ENCODE measurements around the gene GOLGA2. TPM values are rescaled to one million over a fixed set of nuclear protein-coding genes. Genes with fewer than 3 reads are reported as not detected.

The GOLGA2 gene
- polyA plus RNA-seq, 1 of the 3 experiments (the other 2 are of a cell fraction): 103 TPM

DNA sequence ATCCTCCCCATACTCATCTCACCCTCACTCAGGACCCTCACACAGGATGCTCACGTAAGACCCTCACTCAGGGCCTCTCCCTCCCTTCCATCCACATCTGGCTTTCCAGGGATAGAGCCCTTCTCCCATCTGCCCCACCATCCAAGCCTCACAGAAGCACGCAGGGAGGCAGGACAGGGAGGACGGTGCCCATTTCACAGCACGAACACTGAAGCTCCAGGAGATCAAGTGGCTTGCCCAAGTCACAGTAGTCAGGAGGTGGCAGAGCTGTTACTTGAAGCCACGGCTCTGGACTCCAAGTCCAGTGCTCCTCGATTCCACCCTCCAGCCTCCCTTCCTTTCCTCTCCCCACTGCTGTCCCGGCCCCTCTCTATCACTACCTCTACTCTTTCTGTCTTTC lies 50.9 kb downstream of the GOLGA2 start:
- no peak overlapping the region for H3K4me2 ChIP-seq
- H3K36me3 ChIP-seq (replicated peaks in 1 of 2; ENCODE audit: control insufficient read depth in 1 of 2, insufficient read depth in 2 of 2, low read length in 1 of 2): peaks cover 10 to 13% of the 10 kb centered on the region in 2 experiments
- no peaks in the 10 kb centered on the region for H3K9me3 ChIP-seq
- no peak for DNase-seq
- no peaks in the 10 kb centered on the region for H3K4me1 ChIP-seq (ENCODE audit: control insufficient read depth in 1 of 2, insufficient read depth in 2 of 2, low read depth in 1 of 2, low read length in 1 of 2)
- ChIA-PET POLR2A (no interaction called here), CTCF (no interaction called here)
- no peaks in the 10 kb centered on the region for H3F3A ChIP-seq (replicated peaks; ENCODE audit: insufficient read depth)
- TF ChIP-seq, protein P1, sequence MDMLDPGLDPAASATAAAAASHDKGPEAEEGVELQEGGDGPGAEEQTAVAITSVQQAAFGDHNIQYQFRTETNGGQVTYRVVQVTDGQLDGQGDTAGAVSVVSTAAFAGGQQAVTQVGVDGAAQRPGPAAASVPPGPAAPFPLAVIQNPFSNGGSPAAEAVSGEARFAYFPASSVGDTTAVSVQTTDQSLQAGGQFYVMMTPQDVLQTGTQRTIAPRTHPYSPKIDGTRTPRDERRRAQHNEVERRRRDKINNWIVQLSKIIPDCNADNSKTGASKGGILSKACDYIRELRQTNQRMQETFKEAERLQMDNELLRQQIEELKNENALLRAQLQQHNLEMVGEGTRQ (IDR thresholded peaks at IDR 0.05; ENCODE audit: borderline replicate concordance, low read depth, low read length): no peak
- WGBS (ENCODE audit: low lambda C conversion rate): 93% methylated on average over 6 of the region's 7 CpGs
- no peaks in the 10 kb centered on the region for H3K9me2 ChIP-seq
- H3K27ac ChIP-seq (ENCODE audit: low read depth in 2 of 2, low read length in 1 of 2): no peak overlapping the region
- no peaks in the 10 kb centered on the region for H3K27me3 ChIP-seq (ENCODE audit: insufficient read depth)
- no peaks in the 10 kb centered on the region for H4K20me1 ChIP-seq (ENCODE audit: insufficient read depth)
- no peak overlapping the region for H2AFZ ChIP-seq (ENCODE audit: low read depth)
- H3K79me2 ChIP-seq (ENCODE audit: insufficient read depth): no peaks in the 10 kb centered on the region
- no peak overlapping the region for H3K9ac ChIP-seq
- no peak overlapping the region for H3K4me3 ChIP-seq (ENCODE audit: low read depth in 2 of 2, low read length in 1 of 2)

- Histone ChIP-seq H3K9me2 (no peaks in the 10 kb centered on the region), H3K9ac (no peak overlapping the region), H3K27me3 (ENCODE audit: insufficient read depth) (no peaks in the 10 kb centered on the region), H3K79me2 (ENCODE audit: insufficient read depth) (no peaks in the 10 kb centered on the region), H3K27ac (ENCODE audit: low read depth in 2 of 2, low read length in 1 of 2) (no peak overlapping the region), H4K20me1 (ENCODE audit: insufficient read depth) (no peaks in the 10 kb centered on the region), H3F3A (replicated peaks; ENCODE audit: insufficient read depth) (no peaks in the 10 kb centered on the region), H3K4me1 (ENCODE audit: control insufficient read depth in 1 of 2, insufficient read depth in 2 of 2, low read depth in 1 of 2, low read length in 1 of 2) (no peaks in the 10 kb centered on the region), H2AFZ (ENCODE audit: low read depth) (no peak overlapping the region), H3K9me3 (no peaks in the 10 kb centered on the region), H3K36me3 (replicated peaks in 1 of 2; ENCODE audit: control insufficient read depth in 1 of 2, insufficient read depth in 2 of 2, low read length in 1 of 2) (peaks cover 13 to 15% of the 10 kb centered on the region in 2 experiments), H3K4me3 (ENCODE audit: low read depth in 2 of 2, low read length in 1 of 2) (no peak overlapping the region), H3K4me2 (no peak overlapping the region)
- no peak for DNase-seq
- TF ChIP-seq NFIC (IDR thresholded peaks at IDR 0.05; ENCODE audit: borderline replicate concordance) (no peak), GABPA (IDR thresholded peaks at IDR 0.05; ENCODE audit: low read depth) (no peak), MAX (IDR thresholded peaks at IDR 0.05; ENCODE audit: low read depth) (no peak), POLR2AphosphoS5 (IDR thresholded peaks at IDR 0.05; ENCODE audit: low read depth, low read length) (no peak), TCF12 (IDR thresholded peaks at IDR 0.05) (no peak), REST (IDR thresholded peaks at IDR 0.05; ENCODE audit: low read depth, low read length) (no peak), EP300 (IDR thresholded peaks at IDR 0.05; ENCODE audit: borderline replicate concordance in 1 of 2, low read depth in 1 of 2, low read length in 1 of 2) (no peak), TAF1 (IDR thresholded peaks at IDR 0.05; ENCODE audit: borderline replicate concordance, low read depth, low read length) (no peak), FOXM1 (IDR thresholded peaks at IDR 0.05; ENCODE audit: low read depth) (no peak)
- WGBS (ENCODE audit: low lambda C conversion rate): 86% methylated on average over 6 of the region's 13 CpGs
- ChIA-PET POLR2A (no interaction called here), CTCF (interaction anchor here (1.2 kb wide), 1 partner anchor 10 kb away, joined by 3 read pairs; no protein-coding TSS in a partner anchor)
Observed at GRCh38 chr9:128222880-128223670, 52.7 kb downstream of the GOLGA2 start.
